Spleen (tissue), 11 donors: ENCODE data around the gene SLC52A3. TPM values are rescaled to one million over a fixed set of nuclear protein-coding genes. Genes with fewer than 3 reads are reported as not detected.

Experiments
- DNase-seq: peaks from one replicate; pipeline ENCODE4 v3.0.0-alpha.2; 2020
- H3K27ac ChIP-seq, 8 donors: fragments of 200-600 bp; sonication (generic) in 7 of 8; 1 replicate in 4 of 8; 2 replicates in 4 of 8; pipeline versions ENCODE4 v1.5.0 to v1.8.0; 2016 to 2021; ENCODE audit warnings: inconsistent platforms in 4 of 8, mild to moderate bottlenecking in 4 of 8, moderate library complexity in 1 of 8
- H3K27me3 ChIP-seq, 7 donors: fragments of 200-600 bp; sonication (generic) in 6 of 7; replicated peaks in 1 of 7; 1 replicate in 4 of 7; 2 replicates in 3 of 7; pipeline versions ENCODE4 v1.5.0 to v1.8.0; 2016 to 2021; ENCODE audit warnings: inconsistent platforms in 3 of 7, mild to moderate bottlenecking in 1 of 7
- H3K36me3 ChIP-seq, 6 donors: fragments of 200-600 bp; sonication (generic) in 5 of 6; 1 replicate in 4 of 6; 2 replicates in 2 of 6; pipeline versions ENCODE4 v1.5.0 to v1.8.0; 2016 to 2021; ENCODE audit warnings: inconsistent platforms in 2 of 6
- H3K4me1 ChIP-seq, 6 donors: fragments of 200-600 bp; sonication (generic) in 5 of 6; 1 replicate in 3 of 6; 2 replicates in 3 of 6; pipeline versions ENCODE4 v1.5.0 to v1.8.0; 2016 to 2021; ENCODE audit warnings: inconsistent platforms in 3 of 6
- H3K4me3 ChIP-seq, 8 donors: fragments of 200-600 bp; sonication (generic) in 7 of 8; 1 replicate in 4 of 8; 2 replicates in 4 of 8; pipeline versions ENCODE4 v1.5.0 to v1.8.0; 2016 to 2021; ENCODE audit warnings: inconsistent platforms in 4 of 8, mild to moderate bottlenecking in 4 of 8, moderate library complexity in 2 of 8
- H3K9me3 ChIP-seq, 8 donors: fragments of 200-600 bp; sonication (generic) in 7 of 8; 1 replicate in 4 of 8; 2 replicates in 4 of 8; pipeline versions ENCODE4 v1.5.0 to v1.8.0; 2016 to 2021; ENCODE audit warnings: inconsistent platforms in 4 of 8
- CTCF ChIP-seq, 11 experiments: fragments of 200-600 bp in 7 of 11; fragments of 450-650 bp in 4 of 11; sonication (generic) in 4 of 11; IDR thresholded peaks in 8 of 11; conservative IDR thresholded peaks in 3 of 11; 1 replicate in 7 of 11; 2 replicates in 4 of 11; pipeline versions ENCODE4 v1.4.0 to v1.8.0; 2016 to 2021; ENCODE audit warnings: antibody characterized with exemption in 11 of 11, inconsistent platforms in 4 of 11, mild to moderate bottlenecking in 1 of 11
- POLR2A ChIP-seq, 3 donors: fragments of 450-650 bp; IDR thresholded peaks; one replicate each; pipeline ENCODE4 v1.5.1; 2017; ENCODE audit warnings: antibody characterized with exemption in 3 of 3, mild to moderate bottlenecking in 1 of 3
- POLR2AphosphoS5 ChIP-seq, 3 donors: sonication (generic); formaldehyde crosslinking; IDR thresholded peaks; one replicate each; pipeline ENCODE4 v1.5.1; 2017; ENCODE audit warnings: antibody characterized with exemption in 3 of 3
- WGBS, 5 donors: extraction: QIAGEN DNeasy Blood & Tissue Kit in 3 of 5; methylation state at CpG; one replicate each; pipeline versions ENCODE4 v1.1.5 to v1.1.7; 2013 to 2018; 5-methylcytosine and 5-hydroxymethylcytosine counted together
- intact Hi-C: fragments of 100-400 bp; cut with DNase I; formaldehyde crosslinking; loops from one replicate; pipeline ENCODE4 v1.15.0; 2023; ENCODE audit warnings: low total_unique reads
- polyA plus RNA-seq, 3 donors: library from polyadenylated mRNA; stranded (reverse); fragments of 200-250 nt; gene quantifications; one replicate each; pipeline ENCODE4 v1.2.1, GENCODE V29; 2013
- total RNA-seq, 7 donors: library from RNA; depleted of rRNA in 3 of 7; stranded (reverse); fragments of >200 nt in 3 of 7; fragmentation: NEBNext Ultra II Directional in 4 of 7; extraction: Animal tissue kit (Norgen Biotek cat#: 25700) in 4 of 7; gene quantifications; one replicate each; pipeline versions ENCODE4 v1.1.0 to v1.2.1, GENCODE V29; 2016 to 2021
- donor health status: healthy with polysubstance abuse.
- donor health status: DM: no; HTN: no; CAD: no; lungs with moderate emphysema.
- donor health status: DM: no; HTN: no; CAD: no.
- donor health status: Bipolar disorder and iron deficiency.
- donor health status: healthy.
- donor health status: DM: no; HTN: no; CAD: no.
- donor health status: DM: yes; HTN: yes; CAD: no.

The SLC52A3 gene
- total and polyA plus RNA-seq, 10 donors = 0.03 to 0.44 (median 0.17) TPM; not detected in 3

DNA sequence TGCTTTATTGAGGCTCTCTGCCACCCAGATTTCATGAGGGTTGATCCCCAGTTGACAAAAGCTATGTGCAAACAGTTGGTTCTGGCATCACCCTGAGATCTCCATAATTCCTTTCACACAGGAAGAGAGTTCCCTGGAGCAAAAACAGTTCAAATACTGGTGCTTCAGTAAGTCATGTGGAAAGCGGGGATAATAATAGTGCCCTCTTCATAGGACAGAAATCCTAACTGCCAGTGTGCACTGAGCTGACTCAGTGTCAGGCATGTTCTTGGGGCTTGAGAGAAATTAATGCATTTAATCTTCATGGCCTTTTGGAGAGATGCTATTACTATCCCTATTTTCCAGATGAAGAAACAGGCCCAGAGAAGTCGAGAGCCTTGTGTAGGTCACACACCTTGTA lies 7.9 kb upstream of the SLC52A3 start:
- Histone ChIP-seq H3K36me3 (no peaks in the 10 kb centered on the region), H3K27ac (no peak overlapping the region)
- 79 to 90% (median 87%) methylated on average over 2 of the region's 2 CpGs for WGBS, 5 donors

DNA sequence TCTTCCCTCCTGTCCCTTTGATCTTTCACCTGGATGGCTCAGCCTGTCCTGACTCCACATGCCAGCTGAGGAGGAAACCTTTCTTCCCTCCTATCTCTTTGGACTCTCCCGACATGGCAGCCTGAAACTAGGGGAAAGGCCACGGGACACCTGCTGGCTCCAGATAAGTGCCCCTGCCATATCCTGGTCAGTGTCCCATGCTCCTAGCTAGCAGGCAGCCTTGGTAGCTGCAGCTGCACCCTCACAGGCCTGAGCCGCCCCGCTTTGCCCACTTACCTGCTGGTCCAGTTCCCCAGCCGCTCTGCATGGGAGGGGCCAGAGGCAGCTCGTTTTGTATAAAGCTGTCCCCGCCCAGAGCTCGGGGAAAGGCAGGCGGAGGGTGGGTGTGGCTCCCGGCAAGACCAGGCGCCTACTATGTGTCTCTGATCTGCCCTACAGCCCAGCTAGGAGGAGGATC lies 7.4 kb upstream of the SLC52A3 start:
- no peak for TF ChIP-seq POLR2A (IDR thresholded peaks at IDR 0.05)
- TF ChIP-seq CTCF (IDR thresholded peaks at IDR 0.05 in 8 of 11, conservative IDR thresholded peaks at IDR 0.05 in 3 of 11) = no peak
- no peak for TF ChIP-seq POLR2AphosphoS5 (IDR thresholded peaks at IDR 0.05)
- Histone ChIP-seq H3K36me3 (no peaks in the 10 kb centered on the region), H3K27ac (no peak overlapping the region), H3K4me3 (no peak overlapping the region), H3K27me3 (peaks cover 0 to 24% (median 0%) of the 10 kb centered on the region in 7 donors), H3K4me1 (no peaks in the 10 kb centered on the region), H3K9me3 (peaks cover 0 to 4% (median 0%) of the 10 kb centered on the region in 8 donors)
- WGBS, 5 donors = 35 to 73% (median 62%) methylated on average over 5 to 11 of the region's 11 CpGs
- intact Hi-C loops = no loop called here
- no peak for DNase-seq

More for the DNA sequence above, 7.9 kb upstream of the SLC52A3 start:
- Histone ChIP-seq H3K27me3 (peaks cover 0 to 20% (median 0%) of the 10 kb centered on the region in 7 donors), H3K9me3 (no peaks in the 10 kb centered on the region), H3K4me3 (no peak overlapping the region), H3K4me1 (no peaks in the 10 kb centered on the region)
- intact Hi-C loops = no loop called here
- DNase-seq = no peak
- TF ChIP-seq POLR2AphosphoS5 (IDR thresholded peaks at IDR 0.05) = no peak
- TF ChIP-seq POLR2A (IDR thresholded peaks at IDR 0.05) = no peak
- no peak for TF ChIP-seq CTCF (IDR thresholded peaks at IDR 0.05 in 8 of 11, conservative IDR thresholded peaks at IDR 0.05 in 3 of 11)

DNA sequence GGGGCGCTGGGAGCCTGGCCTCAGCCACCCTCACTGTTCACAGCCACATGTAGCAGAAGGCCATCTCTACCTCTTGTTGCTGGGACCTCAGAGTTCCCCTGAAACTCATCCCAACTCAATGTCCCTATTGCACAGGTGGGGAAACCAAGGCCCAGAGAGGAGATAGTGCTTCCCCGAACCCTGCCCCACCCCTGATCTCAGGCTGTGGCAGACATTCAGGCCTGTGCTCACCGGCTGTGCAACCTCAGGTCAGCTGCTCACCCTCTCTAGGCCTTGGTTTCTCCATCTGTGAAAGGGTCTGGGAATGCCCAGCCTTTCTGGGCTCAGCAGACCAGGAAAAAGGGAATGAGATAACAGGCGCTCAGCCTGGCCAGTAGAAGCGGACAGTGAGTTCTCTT lies 6.4 kb upstream of the SLC52A3 start:
- Histone ChIP-seq H3K4me3 (no peak overlapping the region), H3K36me3 (no peaks in the 10 kb centered on the region), H3K27ac (no peak overlapping the region), H3K4me1 (no peaks in the 10 kb centered on the region), H3K27me3 (peaks cover 0 to 32% (median 0%) of the 10 kb centered on the region in 7 donors), H3K9me3 (peaks cover 0 to 5% (median 0%) of the 10 kb centered on the region in 8 donors)
- TF ChIP-seq POLR2AphosphoS5 (IDR thresholded peaks at IDR 0.05) (no peak), CTCF (IDR thresholded peaks at IDR 0.05 in 8 of 11, conservative IDR thresholded peaks at IDR 0.05 in 3 of 11) (no peak), POLR2A (IDR thresholded peaks at IDR 0.05) (no peak)
- 67 to 84% (median 74%) methylated on average over 5 of the region's 5 CpGs for WGBS, 5 donors
- no peak for DNase-seq
- intact Hi-C loops = no loop called here

- 74 to 85% (median 83%) methylated on average over 8 of the region's 8 CpGs for WGBS, 5 donors
- H3K4me3 ChIP-seq = no peak overlapping the region
- H3K27me3 ChIP-seq = peaks cover 0 to 37% (median 0%) of the 10 kb centered on the region in 7 donors
- intact Hi-C loops = no loop called here
- TF ChIP-seq POLR2AphosphoS5 (IDR thresholded peaks at IDR 0.05) (no peak), CTCF (IDR thresholded peaks at IDR 0.05 in 8 of 11, conservative IDR thresholded peaks at IDR 0.05 in 3 of 11) (no peak), POLR2A (IDR thresholded peaks at IDR 0.05) (no peak)
- no peaks in the 10 kb centered on the region for H3K36me3 ChIP-seq
- DNase-seq = no peak
- no peak overlapping the region for H3K27ac ChIP-seq
- no peaks in the 10 kb centered on the region for H3K4me1 ChIP-seq
- H3K9me3 ChIP-seq = peaks cover 0 to 5% (median 0%) of the 10 kb centered on the region in 8 donors
These were observed 5.8 kb upstream of the SLC52A3 start for GRCh38 chr20:774016-774659.
